WTC11 (cell line): ENCODE data around the gene DGCR2.

Source experiments
- ATF3 ChIP-seq: sonication (generic); formaldehyde crosslinking; conservative IDR thresholded peaks from 2 replicates; pipeline ENCODE4 v1.8.1; 2022; ENCODE audit warnings: mild to moderate bottlenecking, missing genetic modification reagents
- KAT7 ChIP-seq: sonication (generic); formaldehyde crosslinking; IDR thresholded peaks from 2 replicates; pipeline ENCODE4 v1.8.1; 2023; ENCODE audit warnings: missing genetic modification reagents, mild to moderate bottlenecking, borderline replicate concordance
- NR3C1 ChIP-seq: sonication (generic); formaldehyde crosslinking; conservative IDR thresholded peaks from 2 replicates; pipeline ENCODE4 v1.8.1; 2023; ENCODE audit warnings: low read depth, mild to moderate bottlenecking, missing genetic modification reagents
- TF ChIP-seq, protein P1 (sequence below): fragments of 200-600 bp; IDR thresholded peaks from 2 replicates; pipeline ENCODE4 v1.8.0; 2022; ENCODE audit warnings: antibody characterized with exemption
- TF ChIP-seq, protein P2 (sequence below): sonication (generic); formaldehyde crosslinking; IDR thresholded peaks from 2 replicates; pipeline ENCODE4 v1.8.0; 2022; ENCODE audit warnings: mild to moderate bottlenecking, missing genetic modification reagents
- TF ChIP-seq, protein P3 (sequence below): sonication (generic); formaldehyde crosslinking; IDR thresholded peaks from 2 replicates; pipeline ENCODE4 v1.8.0; 2022; ENCODE audit warnings: mild to moderate bottlenecking, missing genetic modification reagents
- TF ChIP-seq, protein P4 (sequence below): sonication (generic); formaldehyde crosslinking; IDR thresholded peaks from 2 replicates; pipeline ENCODE4 v1.8.1; 2023; ENCODE audit warnings: mild to moderate bottlenecking, missing genetic modification reagents, moderate library complexity
- TF ChIP-seq, protein P5 (sequence below): sonication (generic); formaldehyde crosslinking; IDR thresholded peaks from 2 replicates; pipeline ENCODE4 v1.8.1; 2023; ENCODE audit warnings: mild to moderate bottlenecking, missing genetic modification reagents, borderline replicate concordance

GRCh38 chr22:19167106-19167869 is 45.1 kb upstream of the DGCR2 start:
- TF ChIP-seq, protein P1, sequence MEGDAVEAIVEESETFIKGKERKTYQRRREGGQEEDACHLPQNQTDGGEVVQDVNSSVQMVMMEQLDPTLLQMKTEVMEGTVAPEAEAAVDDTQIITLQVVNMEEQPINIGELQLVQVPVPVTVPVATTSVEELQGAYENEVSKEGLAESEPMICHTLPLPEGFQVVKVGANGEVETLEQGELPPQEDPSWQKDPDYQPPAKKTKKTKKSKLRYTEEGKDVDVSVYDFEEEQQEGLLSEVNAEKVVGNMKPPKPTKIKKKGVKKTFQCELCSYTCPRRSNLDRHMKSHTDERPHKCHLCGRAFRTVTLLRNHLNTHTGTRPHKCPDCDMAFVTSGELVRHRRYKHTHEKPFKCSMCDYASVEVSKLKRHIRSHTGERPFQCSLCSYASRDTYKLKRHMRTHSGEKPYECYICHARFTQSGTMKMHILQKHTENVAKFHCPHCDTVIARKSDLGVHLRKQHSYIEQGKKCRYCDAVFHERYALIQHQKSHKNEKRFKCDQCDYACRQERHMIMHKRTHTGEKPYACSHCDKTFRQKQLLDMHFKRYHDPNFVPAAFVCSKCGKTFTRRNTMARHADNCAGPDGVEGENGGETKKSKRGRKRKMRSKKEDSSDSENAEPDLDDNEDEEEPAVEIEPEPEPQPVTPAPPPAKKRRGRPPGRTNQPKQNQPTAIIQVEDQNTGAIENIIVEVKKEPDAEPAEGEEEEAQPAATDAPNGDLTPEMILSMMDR = no peak
- TF ChIP-seq, protein P2, sequence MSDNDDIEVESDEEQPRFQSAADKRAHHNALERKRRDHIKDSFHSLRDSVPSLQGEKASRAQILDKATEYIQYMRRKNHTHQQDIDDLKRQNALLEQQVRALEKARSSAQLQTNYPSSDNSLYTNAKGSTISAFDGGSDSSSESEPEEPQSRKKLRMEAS = no peak
- TF ChIP-seq NR3C1 (CRISPR knock-in tag) (no peak), ATF3 (CRISPR knock-in tag) (no peak), KAT7 (CRISPR knock-in tag) (no peak)
- TF ChIP-seq, protein P3, sequence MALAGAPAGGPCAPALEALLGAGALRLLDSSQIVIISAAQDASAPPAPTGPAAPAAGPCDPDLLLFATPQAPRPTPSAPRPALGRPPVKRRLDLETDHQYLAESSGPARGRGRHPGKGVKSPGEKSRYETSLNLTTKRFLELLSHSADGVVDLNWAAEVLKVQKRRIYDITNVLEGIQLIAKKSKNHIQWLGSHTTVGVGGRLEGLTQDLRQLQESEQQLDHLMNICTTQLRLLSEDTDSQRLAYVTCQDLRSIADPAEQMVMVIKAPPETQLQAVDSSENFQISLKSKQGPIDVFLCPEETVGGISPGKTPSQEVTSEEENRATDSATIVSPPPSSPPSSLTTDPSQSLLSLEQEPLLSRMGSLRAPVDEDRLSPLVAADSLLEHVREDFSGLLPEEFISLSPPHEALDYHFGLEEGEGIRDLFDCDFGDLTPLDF (CRISPR knock-in tag) = no peak
- TF ChIP-seq, protein P4, sequence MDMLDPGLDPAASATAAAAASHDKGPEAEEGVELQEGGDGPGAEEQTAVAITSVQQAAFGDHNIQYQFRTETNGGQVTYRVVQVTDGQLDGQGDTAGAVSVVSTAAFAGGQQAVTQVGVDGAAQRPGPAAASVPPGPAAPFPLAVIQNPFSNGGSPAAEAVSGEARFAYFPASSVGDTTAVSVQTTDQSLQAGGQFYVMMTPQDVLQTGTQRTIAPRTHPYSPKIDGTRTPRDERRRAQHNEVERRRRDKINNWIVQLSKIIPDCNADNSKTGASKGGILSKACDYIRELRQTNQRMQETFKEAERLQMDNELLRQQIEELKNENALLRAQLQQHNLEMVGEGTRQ (CRISPR knock-in tag) = no peak
- TF ChIP-seq, protein P5, sequence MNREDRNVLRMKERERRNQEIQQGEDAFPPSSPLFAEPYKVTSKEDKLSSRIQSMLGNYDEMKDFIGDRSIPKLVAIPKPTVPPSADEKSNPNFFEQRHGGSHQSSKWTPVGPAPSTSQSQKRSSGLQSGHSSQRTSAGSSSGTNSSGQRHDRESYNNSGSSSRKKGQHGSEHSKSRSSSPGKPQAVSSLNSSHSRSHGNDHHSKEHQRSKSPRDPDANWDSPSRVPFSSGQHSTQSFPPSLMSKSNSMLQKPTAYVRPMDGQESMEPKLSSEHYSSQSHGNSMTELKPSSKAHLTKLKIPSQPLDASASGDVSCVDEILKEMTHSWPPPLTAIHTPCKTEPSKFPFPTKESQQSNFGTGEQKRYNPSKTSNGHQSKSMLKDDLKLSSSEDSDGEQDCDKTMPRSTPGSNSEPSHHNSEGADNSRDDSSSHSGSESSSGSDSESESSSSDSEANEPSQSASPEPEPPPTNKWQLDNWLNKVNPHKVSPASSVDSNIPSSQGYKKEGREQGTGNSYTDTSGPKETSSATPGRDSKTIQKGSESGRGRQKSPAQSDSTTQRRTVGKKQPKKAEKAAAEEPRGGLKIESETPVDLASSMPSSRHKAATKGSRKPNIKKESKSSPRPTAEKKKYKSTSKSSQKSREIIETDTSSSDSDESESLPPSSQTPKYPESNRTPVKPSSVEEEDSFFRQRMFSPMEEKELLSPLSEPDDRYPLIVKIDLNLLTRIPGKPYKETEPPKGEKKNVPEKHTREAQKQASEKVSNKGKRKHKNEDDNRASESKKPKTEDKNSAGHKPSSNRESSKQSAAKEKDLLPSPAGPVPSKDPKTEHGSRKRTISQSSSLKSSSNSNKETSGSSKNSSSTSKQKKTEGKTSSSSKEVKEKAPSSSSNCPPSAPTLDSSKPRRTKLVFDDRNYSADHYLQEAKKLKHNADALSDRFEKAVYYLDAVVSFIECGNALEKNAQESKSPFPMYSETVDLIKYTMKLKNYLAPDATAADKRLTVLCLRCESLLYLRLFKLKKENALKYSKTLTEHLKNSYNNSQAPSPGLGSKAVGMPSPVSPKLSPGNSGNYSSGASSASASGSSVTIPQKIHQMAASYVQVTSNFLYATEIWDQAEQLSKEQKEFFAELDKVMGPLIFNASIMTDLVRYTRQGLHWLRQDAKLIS (CRISPR knock-in tag) = no peak
